OCI-LY7 (cell line): ENCODE results near the gene KIAA0513.

Experiments used
- CTCF ChIP-seq: fragments of 200-600 bp; sonication (generic); conservative IDR thresholded peaks from 2 replicates; pipeline ENCODE4 v1.5.1; 2014; ENCODE audit warnings: mild to moderate bottlenecking, antibody characterized with exemption, low read length, moderate library complexity, mixed read lengths
- EZH2phosphoT487 ChIP-seq: fragments of 200-600 bp; sonication (generic); IDR thresholded peaks from 2 replicates; pipeline ENCODE4 v1.6.1; 2018; ENCODE audit warnings: low read depth, borderline replicate concordance, mild to moderate bottlenecking, mixed run types, antibody characterized with exemption, low read length, moderate library complexity, mixed read lengths

DNA sequence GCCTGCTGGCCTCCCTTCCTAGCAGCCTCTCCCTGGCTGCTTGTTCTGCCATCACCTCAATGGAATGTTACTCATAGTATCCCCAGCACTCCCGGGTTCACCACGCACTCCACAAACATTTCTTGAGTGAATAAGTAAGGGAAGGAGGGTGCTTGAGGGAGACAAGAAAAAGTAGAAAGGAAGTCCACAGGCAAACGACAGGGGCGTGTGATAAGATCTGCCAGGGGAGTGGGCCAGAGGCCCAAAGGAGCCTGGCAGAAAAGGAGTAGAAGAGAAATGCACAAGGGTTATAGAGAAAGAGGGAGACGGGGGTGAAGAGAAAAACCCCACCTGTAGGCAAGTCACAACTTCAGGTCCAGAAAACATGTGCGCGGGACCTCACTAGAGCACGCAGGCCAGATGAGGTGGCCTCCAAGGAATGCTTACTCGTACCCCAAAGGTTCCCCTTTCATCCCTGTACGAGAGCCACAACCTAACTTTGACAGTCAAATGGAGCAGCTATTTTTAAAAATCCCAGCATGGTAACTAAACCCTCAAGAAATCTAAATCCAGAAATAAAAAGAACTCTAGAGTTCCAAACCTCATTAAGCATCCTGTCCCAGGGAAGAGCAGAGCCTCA is 22.9 kb upstream of the KIAA0513 start:
- TF ChIP-seq CTCF: no peak
- TF ChIP-seq EZH2phosphoT487: no peak
